Activated CD4-positive, alpha-beta T cell treated with anti-CD3 and anti-CD28 coated beads, Interleukin-2, amount 10 ng/mL, durations not matched to agents 7 days and 5 days (primary cell): ENCODE measurements around the gene POLR3H. TPM values are rescaled to one million over a fixed set of nuclear protein-coding genes. Genes with fewer than 3 reads are reported as not detected.
"Not testable (repeated sequence)": the region's sequence is repeated elsewhere in the genome, so short reads cannot be mapped to it uniquely, and the experiment has no call there.

Experiments used
- CTCF ChIA-PET: fragments of 350-600 bp; sonication (Branson Sonifier 250); formaldehyde crosslinking; loops from one replicate; lab custom pipeline; 2021; ENCODE audit warnings: antibody characterized with exemption; lab: Charles Lee
- POLR2A ChIA-PET: fragments of 350-600 bp; sonication (Branson Sonifier 250); formaldehyde crosslinking; loops from one replicate; lab custom pipeline; 2021; ENCODE audit warnings: antibody characterized with exemption; lab: Charles Lee
- DNase-seq: peaks from one replicate; pipeline ENCODE4 v3.0.0-alpha.2; 2020
- H3K27ac Mint-ChIP-seq: one replicate; pipeline ENCODE4 v1.8.0; 2021; ENCODE audit warnings: mild to moderate bottlenecking, moderate library complexity, mixed read lengths
- H3K27me3 Mint-ChIP-seq: one replicate; pipeline ENCODE4 v1.8.0; 2021; ENCODE audit warnings: mixed read lengths
- H3K36me3 Mint-ChIP-seq: one replicate; pipeline ENCODE4 v1.8.0; 2021; ENCODE audit warnings: low read depth, mixed read lengths
- H3K4me1 Mint-ChIP-seq: one replicate; pipeline ENCODE4 v1.8.0; 2021; ENCODE audit warnings: mixed read lengths
- H3K4me3 Mint-ChIP-seq: one replicate; pipeline ENCODE4 v1.8.0; 2021; ENCODE audit warnings: mild to moderate bottlenecking, moderate library complexity, mixed read lengths
- H3K9me3 Mint-ChIP-seq: one replicate; pipeline ENCODE4 v1.8.0; 2021; ENCODE audit warnings: mixed read lengths
- total RNA-seq, 2 experiments: library from RNA; stranded (reverse); gene quantifications; one replicate each; pipeline ENCODE4 v1.2.3, GENCODE V29; 2021

The POLR3H gene
- total RNA-seq, 2 experiments from 2014 or later, result 29.1 to 30.1 TPM

GRCh38 chr22:41561788-41562187 is 17.5 kb upstream of the POLR3H start:
- peaks cover 26% of the 10 kb centered on the region for H3K27me3 Mint-ChIP-seq
- H3K4me1 Mint-ChIP-seq, result peaks cover 11% of the 10 kb centered on the region
- ChIA-PET CTCF (interaction anchor here (0.8 to 1.7 kb wide), 2 partner anchors 9 to 20 kb away, joined by 4 to 7 read pairs; no protein-coding TSS in a partner anchor), POLR2A (no interaction called here)
- no peak for DNase-seq
- H3K4me3 Mint-ChIP-seq, result no peak overlapping the region
- no peaks in the 10 kb centered on the region for H3K9me3 Mint-ChIP-seq
- no peaks in the 10 kb centered on the region for H3K36me3 Mint-ChIP-seq
- H3K27ac Mint-ChIP-seq, result no peak overlapping the region

- no peak overlapping the region for H3K27ac Mint-ChIP-seq
- H3K4me1 Mint-ChIP-seq, result peaks cover 11% of the 10 kb centered on the region
- H3K4me3 Mint-ChIP-seq, result no peak overlapping the region
- ChIA-PET POLR2A (no interaction called here), CTCF (interaction anchor here (1.7 kb wide), 1 partner anchor 9 kb away, joined by 7 read pairs; no protein-coding TSS in a partner anchor)
- H3K27me3 Mint-ChIP-seq, result peaks cover 28% of the 10 kb centered on the region
- no peaks in the 10 kb centered on the region for H3K36me3 Mint-ChIP-seq
- no peak for DNase-seq
- H3K9me3 Mint-ChIP-seq, result no peaks in the 10 kb centered on the region
Measured at GRCh38 chr22:41561335-41561734, 17.1 kb upstream of the POLR3H start.

GRCh38 chr22:41560095-41560471 is 15.8 kb upstream of the POLR3H start:
- H3K4me3 Mint-ChIP-seq, result no peak overlapping the region
- ChIA-PET POLR2A (no interaction called here), CTCF (interaction anchor here (1.1 to 1.7 kb wide), 2 partner anchors 10 to 19 kb away, joined by 3 to 7 read pairs; no protein-coding TSS in a partner anchor)
- H3K27me3 Mint-ChIP-seq, result peaks cover 29% of the 10 kb centered on the region
- H3K4me1 Mint-ChIP-seq, result peaks cover 6% of the 10 kb centered on the region
- H3K27ac Mint-ChIP-seq, result no peak overlapping the region
- H3K36me3 Mint-ChIP-seq, result no peaks in the 10 kb centered on the region
- no peaks in the 10 kb centered on the region for H3K9me3 Mint-ChIP-seq
- no peak for DNase-seq

- POLR2A ChIA-PET, H3K9me3 Mint-ChIP-seq, DNase-seq, H3K27ac Mint-ChIP-seq, H3K36me3 Mint-ChIP-seq, H3K4me1 Mint-ChIP-seq, H3K4me3 Mint-ChIP-seq: not testable (repeated sequence)
- H3K27me3 Mint-ChIP-seq, result peaks cover 29% of the 10 kb centered on the region
- CTCF ChIA-PET, result interaction anchor here (0.6 to 1.2 kb wide), 3 partner anchors 63 to 331 kb away, joined by 3 to 5 read pairs (median 3); partner anchors contain the start of genes DESI1 and XRCC6
Measured at GRCh38 chr22:41558241-41558630, 14.0 kb upstream of the POLR3H start.

GRCh38 chr22:41557401-41558240 is 13.4 kb upstream of the POLR3H start:
- DNase-seq, result no peak
- Mint-ChIP-seq H3K9me3 (no peaks in the 10 kb centered on the region), H3K27me3 (peaks cover 25% of the 10 kb centered on the region), H3K27ac (no peak overlapping the region), H3K4me1 (peaks cover 4% of the 10 kb centered on the region), H3K36me3 (no peaks in the 10 kb centered on the region), H3K4me3 (no peak overlapping the region)
- ChIA-PET POLR2A (no interaction called here), CTCF (interaction anchor here (0.5 to 1.8 kb wide), 7 partner anchors 10 to 148 kb away, joined by 3 to 5 read pairs (median 4); partner anchors contain the start of genes DESI1, POLR3H and XRCC6)

- Mint-ChIP-seq H3K36me3 (no peaks in the 10 kb centered on the region), H3K4me3 (no peak overlapping the region), H3K9me3 (no peaks in the 10 kb centered on the region), H3K27ac (no peak overlapping the region), H3K4me1 (peaks cover 4% of the 10 kb centered on the region), H3K27me3 (peaks cover 20% of the 10 kb centered on the region)
- DNase-seq, result no peak
- ChIA-PET CTCF (interaction anchor here (0.7 to 1.8 kb wide), 4 partner anchors 9 to 39 kb away, joined by 3 to 5 read pairs (median 4); partner anchors contain the start of gene POLR3H), POLR2A (no interaction called here)
Measured at GRCh38 chr22:41556561-41556960, 12.3 kb upstream of the POLR3H start.

- no peak for DNase-seq
- Mint-ChIP-seq H3K36me3 (no peaks in the 10 kb centered on the region), H3K4me3 (no peak overlapping the region), H3K4me1 (peaks cover 4% of the 10 kb centered on the region), H3K27me3 (peaks cover 12% of the 10 kb centered on the region), H3K27ac (no peak overlapping the region), H3K9me3 (no peaks in the 10 kb centered on the region)
- POLR2A ChIA-PET, result no interaction called here
- CTCF ChIA-PET, result interaction anchor here (1.2 to 1.8 kb wide), 2 partner anchors 12 to 15 kb away, joined by 3 to 5 read pairs; partner anchors contain the start of gene POLR3H
Measured at GRCh38 chr22:41555325-41555982, 11.2 kb upstream of the POLR3H start.

- Mint-ChIP-seq H3K36me3 (no peaks in the 10 kb centered on the region), H3K4me1 (no peaks in the 10 kb centered on the region), H3K27me3 (peaks cover 4% of the 10 kb centered on the region), H3K9me3 (no peaks in the 10 kb centered on the region), H3K27ac (peak overlapping the region; percentile 48), H3K4me3 (no peak overlapping the region)
- no peak for DNase-seq
- POLR2A ChIA-PET, result interaction anchor here (0.6 kb wide), 1 partner anchor 280 kb away, joined by 3 read pairs; no protein-coding TSS in a partner anchor
- CTCF ChIA-PET, result interaction anchor here (0.6 kb wide), 1 partner anchor 14 kb away, joined by 4 read pairs; no protein-coding TSS in a partner anchor
Measured at GRCh38 chr22:41551877-41552582, 7.8 kb upstream of the POLR3H start.

- ChIA-PET POLR2A (no interaction called here), CTCF (no interaction called here)
Measured at GRCh38 chr22:41550952-41551491, 6.8 kb upstream of the POLR3H start.

GRCh38 chr22:41548830-41549211 is 4.6 kb upstream of the POLR3H start:
- DNase-seq, result no peak
- no peaks in the 10 kb centered on the region for H3K27me3 Mint-ChIP-seq
- no peaks in the 10 kb centered on the region for H3K36me3 Mint-ChIP-seq
- H3K9me3 Mint-ChIP-seq, result no peaks in the 10 kb centered on the region
- POLR2A ChIA-PET, result no interaction called here
- peaks cover 15% of the 10 kb centered on the region for H3K4me1 Mint-ChIP-seq
- no peak overlapping the region for H3K4me3 Mint-ChIP-seq
- H3K27ac Mint-ChIP-seq, result no peak overlapping the region
- CTCF ChIA-PET, result interaction anchor here (1.0 kb wide), 1 partner anchor 15 kb away, joined by 3 read pairs; no protein-coding TSS in a partner anchor

More at GRCh38 chr22:41550952-41551491, 6.8 kb upstream of the POLR3H start:
- Mint-ChIP-seq H3K27ac (no peak overlapping the region), H3K9me3 (no peaks in the 10 kb centered on the region), H3K27me3 (no peaks in the 10 kb centered on the region), H3K4me3 (no peak overlapping the region), H3K36me3 (no peaks in the 10 kb centered on the region), H3K4me1 (peaks cover under 1% of the 10 kb centered on the region)
- no peak for DNase-seq

- POLR2A ChIA-PET, result no interaction called here
- no peak for DNase-seq
- Mint-ChIP-seq H3K4me1 (peaks cover 42% of the 10 kb centered on the region), H3K36me3 (no peaks in the 10 kb centered on the region), H3K4me3 (peak overlapping the region; percentile 94), H3K27ac (peak overlapping the region; percentile 73), H3K9me3 (no peaks in the 10 kb centered on the region), H3K27me3 (no peaks in the 10 kb centered on the region)
- CTCF ChIA-PET, result interaction anchor here (1.3 to 1.5 kb wide), 2 partner anchors 37 to 141 kb away, joined by 3 read pairs; no protein-coding TSS in a partner anchor
Measured at GRCh38 chr22:41544671-41545476, 604 bp upstream of the POLR3H start.
